PC-9 (cell line): Measurements from ENCODE around the gene CD300LB.

Source experiments
- EZH2 ChIP-seq: fragments of 200-600 bp; sonication (generic); IDR thresholded peaks from 2 replicates; pipeline ENCODE4 v1.8.0; 2017; ENCODE audit warnings: antibody characterized with exemption, low read depth
- TF ChIP-seq, protein P1 (sequence below): fragments of 200-600 bp; sonication (generic); conservative IDR thresholded peaks from 2 replicates; pipeline ENCODE4 v1.6.1; 2017; ENCODE audit warnings: mixed run types, antibody characterized with exemption, mild to moderate bottlenecking, moderate library complexity

DNA sequence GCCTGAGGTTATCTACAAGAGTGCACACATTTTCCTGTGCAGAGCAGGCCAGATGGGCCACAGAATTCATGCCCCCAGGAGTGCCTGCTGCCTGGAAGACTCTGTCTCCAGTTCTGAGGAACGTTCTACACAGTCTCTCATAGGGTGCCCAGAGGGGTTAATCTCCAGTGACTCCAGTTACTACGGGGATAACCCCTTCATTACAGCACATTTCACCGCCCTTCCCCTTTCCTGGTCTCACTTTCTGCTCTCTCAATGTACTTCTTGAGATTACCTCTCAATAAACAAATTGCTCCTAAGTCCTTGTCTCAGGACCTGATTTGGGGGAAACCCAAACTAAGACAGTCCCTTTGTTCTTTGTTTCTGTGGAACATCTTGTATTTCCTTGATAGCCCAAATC lies 30.3 kb upstream of the CD300LB start:
- TF ChIP-seq, protein P1, sequence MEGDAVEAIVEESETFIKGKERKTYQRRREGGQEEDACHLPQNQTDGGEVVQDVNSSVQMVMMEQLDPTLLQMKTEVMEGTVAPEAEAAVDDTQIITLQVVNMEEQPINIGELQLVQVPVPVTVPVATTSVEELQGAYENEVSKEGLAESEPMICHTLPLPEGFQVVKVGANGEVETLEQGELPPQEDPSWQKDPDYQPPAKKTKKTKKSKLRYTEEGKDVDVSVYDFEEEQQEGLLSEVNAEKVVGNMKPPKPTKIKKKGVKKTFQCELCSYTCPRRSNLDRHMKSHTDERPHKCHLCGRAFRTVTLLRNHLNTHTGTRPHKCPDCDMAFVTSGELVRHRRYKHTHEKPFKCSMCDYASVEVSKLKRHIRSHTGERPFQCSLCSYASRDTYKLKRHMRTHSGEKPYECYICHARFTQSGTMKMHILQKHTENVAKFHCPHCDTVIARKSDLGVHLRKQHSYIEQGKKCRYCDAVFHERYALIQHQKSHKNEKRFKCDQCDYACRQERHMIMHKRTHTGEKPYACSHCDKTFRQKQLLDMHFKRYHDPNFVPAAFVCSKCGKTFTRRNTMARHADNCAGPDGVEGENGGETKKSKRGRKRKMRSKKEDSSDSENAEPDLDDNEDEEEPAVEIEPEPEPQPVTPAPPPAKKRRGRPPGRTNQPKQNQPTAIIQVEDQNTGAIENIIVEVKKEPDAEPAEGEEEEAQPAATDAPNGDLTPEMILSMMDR: no peak
- no peak for TF ChIP-seq EZH2
